GM23338 (cell line): ENCODE results near the gene ARID3B.

Experiments used
- CREB1 ChIP-seq: fragments of 250-450 bp; sonication (Bioruptor Pico); IDR thresholded peaks from 2 replicates; pipeline ENCODE4 v1.5.0; 2020; ENCODE audit warnings: low read depth, mild to moderate bottlenecking, moderate library complexity
- CTCF ChIP-seq, 2 experiments: fragments of 200-600 bp in 1 of 2; sonication (generic) in 1 of 2; conservative IDR thresholded peaks; 2 replicates each; pipeline versions ENCODE4 v1.5.1 to v1.6.1; 2016 to 2017; ENCODE audit warnings: antibody characterized with exemption in 2 of 2, low read depth in 2 of 2, mild to moderate bottlenecking in 2 of 2, moderate library complexity in 1 of 2
- ETS1 ChIP-seq: IDR thresholded peaks from 2 replicates; pipeline ENCODE4 v1.6.1; 2016; ENCODE audit warnings: antibody characterized with exemption
- EZH2 ChIP-seq: fragments of 200-600 bp; sonication (generic); IDR thresholded peaks from one replicate; pipeline ENCODE4 v1.8.0; 2017; ENCODE audit warnings: antibody characterized with exemption, mild to moderate bottlenecking, low read depth; ENCODE audit not compliant: unreplicated experiment
- EZH2phosphoT487 ChIP-seq: fragments of 200-600 bp; sonication (generic); IDR thresholded peaks from one replicate; pipeline ENCODE4 v1.8.1; 2018; ENCODE audit warnings: antibody characterized with exemption; ENCODE audit not compliant: unreplicated experiment
- JUNB ChIP-seq: IDR thresholded peaks from one replicate; pipeline ENCODE4 v1.6.1; 2016; ENCODE audit warnings: antibody characterized with exemption; ENCODE audit not compliant: unreplicated experiment
- POLR2AphosphoS5 ChIP-seq: IDR thresholded peaks from 2 replicates; pipeline ENCODE4 v1.6.1; 2016; ENCODE audit warnings: antibody characterized with exemption, low read depth
- REST ChIP-seq: IDR thresholded peaks from one replicate; pipeline ENCODE4 v1.6.1; 2018; ENCODE audit warnings: antibody characterized with exemption; ENCODE audit not compliant: unreplicated experiment
- ZNF114 ChIP-seq: fragments of 250-450 bp; sonication (Bioruptor Pico); IDR thresholded peaks from 2 replicates; pipeline ENCODE4 v1.5.0; 2020; ENCODE audit warnings: mild to moderate bottlenecking, moderate library complexity
- ZNF331 ChIP-seq: fragments of 250-450 bp; sonication (Bioruptor Pico); IDR thresholded peaks from 2 replicates; pipeline ENCODE4 v1.5.0; 2020; ENCODE audit warnings: low read depth, mild to moderate bottlenecking, moderate library complexity
- ZNF462 ChIP-seq: fragments of 250-450 bp; sonication (Bioruptor Pico); IDR thresholded peaks from 2 replicates; pipeline ENCODE4 v1.5.0; 2020; ENCODE audit warnings: mild to moderate bottlenecking, moderate library complexity

GRCh38 chr15:74628199-74628598 lies 87.2 kb downstream of the ARID3B start:
- no peak for TF ChIP-seq CTCF (conservative IDR thresholded peaks at IDR 0.05; ENCODE audit: low read depth in 2 of 2)
- no peak for TF ChIP-seq POLR2AphosphoS5
- TF ChIP-seq EZH2phosphoT487, result no peak
- no peak for TF ChIP-seq REST
- no peak for TF ChIP-seq EZH2
- TF ChIP-seq ETS1, result no peak
- TF ChIP-seq ZNF462 (CRISPR knock-in tag), result no peak
- no peak for TF ChIP-seq JUNB
- TF ChIP-seq ZNF114 (CRISPR knock-in tag), result no peak
- no peak for TF ChIP-seq ZNF331
- TF ChIP-seq CREB1 (CRISPR knock-in tag), result no peak
